ENCODE measurements around the gene ARCN1. TPM values are rescaled to one million over a fixed set of nuclear protein-coding genes. Genes with fewer than 3 reads are reported as not detected.
A peak's percentile ranks its signal among the peaks of the same experiment; 100 is the strongest.

The ARCN1 gene
- total and polyA plus RNA-seq, 2 of the 4 experiments (the other 2 are of a cell fraction): 148 to 212 TPM

DNA sequence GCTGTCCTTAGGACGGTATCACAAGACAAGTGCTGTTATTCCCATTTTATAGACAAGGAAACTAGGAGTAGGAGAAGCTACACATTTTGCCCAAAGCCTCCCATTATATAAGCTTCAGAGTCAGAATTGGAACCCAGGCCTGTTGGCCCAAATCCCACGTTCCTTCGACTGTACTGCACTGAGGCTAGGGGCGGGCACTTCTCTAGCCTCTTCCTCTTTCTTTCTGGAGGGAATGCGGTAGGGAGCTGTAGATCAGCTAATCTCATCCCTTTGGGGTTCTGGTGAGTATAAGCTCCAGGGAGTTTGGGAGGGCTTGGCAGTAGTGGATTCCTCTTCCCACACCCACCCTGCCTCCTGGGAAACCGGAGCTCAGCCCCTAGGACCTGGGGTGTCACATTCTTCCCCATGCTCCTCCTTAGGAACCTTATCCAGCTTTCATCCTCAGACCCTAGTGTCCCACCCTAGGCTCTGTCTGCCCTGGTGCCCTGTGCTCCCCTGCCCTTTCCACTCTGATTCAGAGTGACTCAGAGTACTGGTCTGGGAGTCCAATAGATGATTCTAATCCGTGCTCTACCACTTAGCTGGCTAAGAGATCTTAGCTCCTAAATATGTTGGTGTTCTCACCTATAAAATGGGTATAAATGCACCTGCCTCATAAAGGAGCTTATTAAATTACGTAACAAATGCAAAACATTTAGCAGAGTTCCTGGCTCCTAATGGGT is 64.5 kb downstream of the ARCN1 start:
- no peak overlapping the region for H3K27ac ChIP-seq (ENCODE audit: insufficient read depth, low read length)
- H3K23ac ChIP-seq (ENCODE audit: low read depth, low read length): no peak overlapping the region
- H2BK5ac ChIP-seq (ENCODE audit: low read depth, low read length, poor library complexity, severe bottlenecking): no peak overlapping the region
- intact Hi-C loops (cut with micrococcal nuclease) (no loop called here), dilution Hi-C loops (cut with HindIII; ENCODE audit: low sequenced_read_pairs, unreplicated experiment) (no loop called here), in situ Hi-C loops (cut with MboI; ENCODE audit: low sequenced_read_pairs) (no loop called here)
- peaks cover 59% of the 10 kb centered on the region for H4K20me1 ChIP-seq (ENCODE audit: insufficient read depth, low read length)
- H3K18ac ChIP-seq (ENCODE audit: low read depth, low read length): no peak overlapping the region
- no peak overlapping the region for H3K4me3 ChIP-seq (ENCODE audit: insufficient read depth, low read depth, low read length)
- no peak overlapping the region for H2AK5ac ChIP-seq (ENCODE audit: low read depth, low read length)
- peaks cover 20% of the 10 kb centered on the region for H3K4me1 ChIP-seq (ENCODE audit: control insufficient read depth, insufficient read depth, low read length)
- no peak overlapping the region for H3K56ac ChIP-seq (ENCODE audit: extremely low read depth, insufficient read depth, low read length)
- DNase-seq (no peak), ATAC-seq (ENCODE audit: low read depth) (0 out of 2 replicates have a peak, but pooled peaks have one; percentile 4)
- H3K9me3 ChIP-seq (ENCODE audit: control insufficient read depth, insufficient read depth, low read length): no peaks in the 10 kb centered on the region
- no peaks in the 10 kb centered on the region for H3K27me3 ChIP-seq (ENCODE audit: control insufficient read depth, insufficient read depth, low read length)
- H2AFZ ChIP-seq (replicated peaks; ENCODE audit: low read length, poor library complexity): no peak overlapping the region
- TF ChIP-seq CEBPB (IDR thresholded peaks at IDR 0.05; ENCODE audit: low read depth, low read length): no peak
- no peak for TF ChIP-seq RFX5 (IDR thresholded peaks at IDR 0.05; ENCODE audit: low read depth, low read length)
- TF ChIP-seq, protein P1, sequence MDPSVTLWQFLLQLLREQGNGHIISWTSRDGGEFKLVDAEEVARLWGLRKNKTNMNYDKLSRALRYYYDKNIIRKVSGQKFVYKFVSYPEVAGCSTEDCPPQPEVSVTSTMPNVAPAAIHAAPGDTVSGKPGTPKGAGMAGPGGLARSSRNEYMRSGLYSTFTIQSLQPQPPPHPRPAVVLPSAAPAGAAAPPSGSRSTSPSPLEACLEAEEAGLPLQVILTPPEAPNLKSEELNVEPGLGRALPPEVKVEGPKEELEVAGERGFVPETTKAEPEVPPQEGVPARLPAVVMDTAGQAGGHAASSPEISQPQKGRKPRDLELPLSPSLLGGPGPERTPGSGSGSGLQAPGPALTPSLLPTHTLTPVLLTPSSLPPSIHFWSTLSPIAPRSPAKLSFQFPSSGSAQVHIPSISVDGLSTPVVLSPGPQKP (IDR thresholded peaks at IDR 0.05; ENCODE audit: borderline replicate concordance, low read depth, low read length): no peak
- TF ChIP-seq, protein P2, sequence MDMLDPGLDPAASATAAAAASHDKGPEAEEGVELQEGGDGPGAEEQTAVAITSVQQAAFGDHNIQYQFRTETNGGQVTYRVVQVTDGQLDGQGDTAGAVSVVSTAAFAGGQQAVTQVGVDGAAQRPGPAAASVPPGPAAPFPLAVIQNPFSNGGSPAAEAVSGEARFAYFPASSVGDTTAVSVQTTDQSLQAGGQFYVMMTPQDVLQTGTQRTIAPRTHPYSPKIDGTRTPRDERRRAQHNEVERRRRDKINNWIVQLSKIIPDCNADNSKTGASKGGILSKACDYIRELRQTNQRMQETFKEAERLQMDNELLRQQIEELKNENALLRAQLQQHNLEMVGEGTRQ (IDR thresholded peaks at IDR 0.05; ENCODE audit: low read depth, low read length): no peak
- TF ChIP-seq NFE2L2 (IDR thresholded peaks at IDR 0.05; ENCODE audit: low read depth, low read length): no peak
- TF ChIP-seq MXI1 (IDR thresholded peaks at IDR 0.05; ENCODE audit: borderline replicate concordance, low read depth, low read length): no peak
- TF ChIP-seq, protein P3, sequence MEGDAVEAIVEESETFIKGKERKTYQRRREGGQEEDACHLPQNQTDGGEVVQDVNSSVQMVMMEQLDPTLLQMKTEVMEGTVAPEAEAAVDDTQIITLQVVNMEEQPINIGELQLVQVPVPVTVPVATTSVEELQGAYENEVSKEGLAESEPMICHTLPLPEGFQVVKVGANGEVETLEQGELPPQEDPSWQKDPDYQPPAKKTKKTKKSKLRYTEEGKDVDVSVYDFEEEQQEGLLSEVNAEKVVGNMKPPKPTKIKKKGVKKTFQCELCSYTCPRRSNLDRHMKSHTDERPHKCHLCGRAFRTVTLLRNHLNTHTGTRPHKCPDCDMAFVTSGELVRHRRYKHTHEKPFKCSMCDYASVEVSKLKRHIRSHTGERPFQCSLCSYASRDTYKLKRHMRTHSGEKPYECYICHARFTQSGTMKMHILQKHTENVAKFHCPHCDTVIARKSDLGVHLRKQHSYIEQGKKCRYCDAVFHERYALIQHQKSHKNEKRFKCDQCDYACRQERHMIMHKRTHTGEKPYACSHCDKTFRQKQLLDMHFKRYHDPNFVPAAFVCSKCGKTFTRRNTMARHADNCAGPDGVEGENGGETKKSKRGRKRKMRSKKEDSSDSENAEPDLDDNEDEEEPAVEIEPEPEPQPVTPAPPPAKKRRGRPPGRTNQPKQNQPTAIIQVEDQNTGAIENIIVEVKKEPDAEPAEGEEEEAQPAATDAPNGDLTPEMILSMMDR (conservative IDR thresholded peaks at IDR 0.05; ENCODE audit: low read depth, low read length): no peak
- TF ChIP-seq MAZ (IDR thresholded peaks at IDR 0.05; ENCODE audit: borderline replicate concordance, low read depth, low read length): no peak
- no peak for TF ChIP-seq FOS (IDR thresholded peaks at IDR 0.05; ENCODE audit: low read depth, low read length)
- TF ChIP-seq POLR2A (IDR thresholded peaks at IDR 0.05; ENCODE audit: low read depth, low read length): no peak
- TF ChIP-seq BHLHE40 (IDR thresholded peaks at IDR 0.05; ENCODE audit: low read depth, low read length): no peak
- TF ChIP-seq RCOR1 (IDR thresholded peaks at IDR 0.05; ENCODE audit: insufficient replicate concordance, low read length): no peak
- TF ChIP-seq SMC3 (IDR thresholded peaks at IDR 0.05; ENCODE audit: low read depth, low read length): no peak
- no peak for TF ChIP-seq RAD21 (IDR thresholded peaks at IDR 0.05; ENCODE audit: low read length)
- no peak for TF ChIP-seq MAFK (IDR thresholded peaks at IDR 0.05; ENCODE audit: low read depth, low read length)
- TF ChIP-seq CHD1 (IDR thresholded peaks at IDR 0.05; ENCODE audit: low read depth, low read length): no peak
- H4K8ac ChIP-seq (ENCODE audit: low read depth in 2 of 2, low read length in 2 of 2): no peak overlapping the region
- no peak overlapping the region for H4K91ac ChIP-seq (ENCODE audit: insufficient read depth, low read depth, low read length)
- H3K9me1 ChIP-seq (ENCODE audit: insufficient read depth, low read length): peaks cover 22% of the 10 kb centered on the region
- H3K4ac ChIP-seq (ENCODE audit: low read depth, low read length): no peak overlapping the region
- no TSS peak for BruUV-seq (replicated peaks)
- no peak overlapping the region for H2BK20ac ChIP-seq (ENCODE audit: low read depth, low read length)
- H4K5ac ChIP-seq (ENCODE audit: low read depth, low read length): no peak overlapping the region
- no peak overlapping the region for H2BK15ac ChIP-seq (ENCODE audit: low read depth, low read length)
- ChIA-PET POLR2A (ENCODE audit: unreplicated experiment) (no interaction called here), CTCF (interaction anchor here (0.6 kb wide), 1 partner anchor 23 kb away, joined by 4 read pairs; no protein-coding TSS in a partner anchor)
- H3K79me1 ChIP-seq (ENCODE audit: low read depth in 1 of 2, low read length in 2 of 2): peaks cover 46 to 95% of the 10 kb centered on the region in 2 experiments
- H3K4me2 ChIP-seq (ENCODE audit: low read depth, low read length): no peak overlapping the region
- H2AK9ac ChIP-seq (replicated peaks; ENCODE audit: low read depth, low read length, poor library complexity): no peak overlapping the region
- WGBS, 2 experiments (ENCODE audit: extremely low coverage in 2 of 2, insufficient read length in 1 of 2): no CpG with 5 or more reads among the region's 8 CpGs
- no peak overlapping the region for H2BK120ac ChIP-seq (ENCODE audit: low read depth, low read length)
- no peak overlapping the region for H3K14ac ChIP-seq (replicated peaks; ENCODE audit: low read depth, low read length)
- H3K36me3 ChIP-seq (ENCODE audit: control insufficient read depth, insufficient read depth, low read length): peaks cover 85% of the 10 kb centered on the region
- no peak overlapping the region for H3K9ac ChIP-seq (ENCODE audit: low read depth, low read length)

Data from IMR-90 (cell line).